Measurements from ENCODE around the gene REPIN1.

The REPIN1 gene

DNA sequence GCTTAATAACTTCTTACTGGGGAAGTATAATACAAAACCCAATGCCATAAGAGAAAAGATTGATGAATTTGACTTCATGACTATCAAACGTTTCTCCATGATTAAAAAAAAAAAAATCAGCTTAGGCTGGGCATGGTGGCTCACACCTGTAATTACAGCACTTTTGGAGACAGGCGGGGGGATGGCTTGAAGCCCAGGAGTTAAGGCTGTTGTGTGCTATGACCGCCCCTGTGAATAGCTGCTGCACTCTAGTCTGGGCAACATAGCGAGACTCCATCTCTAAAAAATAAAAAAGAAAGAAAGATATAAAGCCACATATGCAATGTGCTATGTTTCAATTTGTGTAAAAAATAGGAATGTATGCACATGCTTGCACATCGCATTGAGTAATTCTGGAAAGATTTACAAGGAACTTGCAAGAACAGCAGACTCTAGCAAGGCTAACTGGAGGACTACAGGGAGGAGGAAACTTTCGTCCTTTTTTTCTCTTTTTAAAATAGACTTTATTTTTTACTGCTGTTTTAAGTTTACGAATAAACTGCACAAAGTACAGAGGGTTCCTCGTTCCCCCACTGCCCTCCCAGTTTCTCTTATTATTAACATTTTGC lies 16.9 kb upstream of the REPIN1 start:
- Histone ChIP-seq H3K36me3 (ENCODE audit: control insufficient read depth in 2 of 2, insufficient read depth in 1 of 2, low read length in 2 of 2) (no peaks in the 10 kb centered on the region), H3K27ac (ENCODE audit: extremely low read depth, low read depth, low read length) (no peak overlapping the region), H3K4me1 (ENCODE audit: control insufficient read depth, insufficient read depth, low read length) (no peaks in the 10 kb centered on the region), H3K9me3 (ENCODE audit: control insufficient read depth, insufficient read depth, low read depth, low read length) (no peaks in the 10 kb centered on the region), H3K4me3 (ENCODE audit: low read depth, low read length) (no peak overlapping the region)
- CTCF ChIA-PET, result no interaction called here
- TF ChIP-seq, protein P1, sequence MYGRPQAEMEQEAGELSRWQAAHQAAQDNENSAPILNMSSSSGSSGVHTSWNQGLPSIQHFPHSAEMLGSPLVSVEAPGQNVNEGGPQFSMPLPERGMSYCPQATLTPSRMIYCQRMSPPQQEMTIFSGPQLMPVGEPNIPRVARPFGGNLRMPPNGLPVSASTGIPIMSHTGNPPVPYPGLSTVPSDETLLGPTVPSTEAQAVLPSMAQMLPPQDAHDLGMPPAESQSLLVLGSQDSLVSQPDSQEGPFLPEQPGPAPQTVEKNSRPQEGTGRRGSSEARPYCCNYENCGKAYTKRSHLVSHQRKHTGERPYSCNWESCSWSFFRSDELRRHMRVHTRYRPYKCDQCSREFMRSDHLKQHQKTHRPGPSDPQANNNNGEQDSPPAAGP (tag by site-specific recombination; IDR thresholded peaks at IDR 0.05), result no peak
- TF ChIP-seq ZNF76 (tag by site-specific recombination; IDR thresholded peaks at IDR 0.05; ENCODE audit: borderline replicate concordance, low read depth) (no peak), ZNF214 (tag by site-specific recombination; IDR thresholded peaks at IDR 0.05; ENCODE audit: borderline replicate concordance) (no peak), ZNF341 (tag by site-specific recombination; IDR thresholded peaks at IDR 0.05; ENCODE audit: low read depth) (peak; percentile 64), ZNF223 (tag by site-specific recombination; IDR thresholded peaks at IDR 0.05) (no peak), SP7 (tag by site-specific recombination; IDR thresholded peaks at IDR 0.05) (peak; percentile 36; the same call in 1 of the 2 replicates), ZNF423 (tag by site-specific recombination; IDR thresholded peaks at IDR 0.05) (no peak), ZNF626 (tag by site-specific recombination; IDR thresholded peaks at IDR 0.05) (no peak)
- TF ChIP-seq, protein P2, sequence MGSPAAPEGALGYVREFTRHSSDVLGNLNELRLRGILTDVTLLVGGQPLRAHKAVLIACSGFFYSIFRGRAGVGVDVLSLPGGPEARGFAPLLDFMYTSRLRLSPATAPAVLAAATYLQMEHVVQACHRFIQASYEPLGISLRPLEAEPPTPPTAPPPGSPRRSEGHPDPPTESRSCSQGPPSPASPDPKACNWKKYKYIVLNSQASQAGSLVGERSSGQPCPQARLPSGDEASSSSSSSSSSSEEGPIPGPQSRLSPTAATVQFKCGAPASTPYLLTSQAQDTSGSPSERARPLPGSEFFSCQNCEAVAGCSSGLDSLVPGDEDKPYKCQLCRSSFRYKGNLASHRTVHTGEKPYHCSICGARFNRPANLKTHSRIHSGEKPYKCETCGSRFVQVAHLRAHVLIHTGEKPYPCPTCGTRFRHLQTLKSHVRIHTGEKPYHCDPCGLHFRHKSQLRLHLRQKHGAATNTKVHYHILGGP (tag by site-specific recombination; IDR thresholded peaks at IDR 0.05), result no peak
- TF ChIP-seq, protein P3, sequence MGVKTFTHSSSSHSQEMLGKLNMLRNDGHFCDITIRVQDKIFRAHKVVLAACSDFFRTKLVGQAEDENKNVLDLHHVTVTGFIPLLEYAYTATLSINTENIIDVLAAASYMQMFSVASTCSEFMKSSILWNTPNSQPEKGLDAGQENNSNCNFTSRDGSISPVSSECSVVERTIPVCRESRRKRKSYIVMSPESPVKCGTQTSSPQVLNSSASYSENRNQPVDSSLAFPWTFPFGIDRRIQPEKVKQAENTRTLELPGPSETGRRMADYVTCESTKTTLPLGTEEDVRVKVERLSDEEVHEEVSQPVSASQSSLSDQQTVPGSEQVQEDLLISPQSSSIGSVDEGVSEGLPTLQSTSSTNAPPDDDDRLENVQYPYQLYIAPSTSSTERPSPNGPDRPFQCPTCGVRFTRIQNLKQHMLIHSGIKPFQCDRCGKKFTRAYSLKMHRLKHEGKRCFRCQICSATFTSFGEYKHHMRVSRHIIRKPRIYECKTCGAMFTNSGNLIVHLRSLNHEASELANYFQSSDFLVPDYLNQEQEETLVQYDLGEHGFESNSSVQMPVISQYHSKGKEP (tag by site-specific recombination; IDR thresholded peaks at IDR 0.05), result no peak
- POLR2A ChIA-PET, result interaction anchor here (0.5 kb wide), 1 partner anchor 53 kb away, joined by 3 read pairs; no protein-coding TSS in a partner anchor

- Histone ChIP-seq H3K9me3 (ENCODE audit: control insufficient read depth, insufficient read depth, low read depth, low read length) (no peaks in the 10 kb centered on the region), H3K36me3 (ENCODE audit: control insufficient read depth in 2 of 2, insufficient read depth in 1 of 2, low read length in 2 of 2) (no peaks in the 10 kb centered on the region), H3K4me3 (ENCODE audit: low read depth, low read length) (no peak overlapping the region), H3K4me1 (ENCODE audit: control insufficient read depth, insufficient read depth, low read length) (no peaks in the 10 kb centered on the region), H3K27ac (ENCODE audit: extremely low read depth, low read depth, low read length) (no peak overlapping the region)
- TF ChIP-seq ZNF335 (tag by site-specific recombination; conservative IDR thresholded peaks at IDR 0.05) (no peak), ZNF140 (tag by site-specific recombination; IDR thresholded peaks at IDR 0.05) (no peak), ZNF548 (tag by site-specific recombination; IDR thresholded peaks at IDR 0.05) (no peak), PRDM1 (tag by site-specific recombination; IDR thresholded peaks at IDR 0.05) (no peak), ZNF596 (tag by site-specific recombination; IDR thresholded peaks at IDR 0.05) (no peak)
- CTCF ChIA-PET, result interaction anchor here (0.6 to 2.7 kb wide), 6 partner anchors 10 to 600 kb away, joined by 3 to 11 read pairs (median 6); no protein-coding TSS in a partner anchor
- POLR2A ChIA-PET, result interaction anchor here (2.0 kb wide), 1 partner anchor 22 kb away, joined by 6 read pairs; no protein-coding TSS in a partner anchor
Measured at GRCh38 chr7:150355666-150356059, 13.0 kb upstream of the REPIN1 start.

GRCh38 chr7:150356265-150356897 lies 12.2 kb upstream of the REPIN1 start:
- Histone ChIP-seq H3K36me3 (ENCODE audit: control insufficient read depth in 2 of 2, insufficient read depth in 1 of 2, low read length in 2 of 2) (no peaks in the 10 kb centered on the region), H3K4me3 (ENCODE audit: low read depth, low read length) (no peak overlapping the region), H3K4me1 (ENCODE audit: control insufficient read depth, insufficient read depth, low read length) (no peaks in the 10 kb centered on the region), H3K9me3 (ENCODE audit: control insufficient read depth, insufficient read depth, low read depth, low read length) (no peaks in the 10 kb centered on the region), H3K27ac (ENCODE audit: extremely low read depth, low read depth, low read length) (no peak overlapping the region)
- ChIA-PET CTCF (interaction anchor here (0.5 to 2.7 kb wide), 8 partner anchors 10 to 601 kb away, joined by 4 to 11 read pairs (median 6); no protein-coding TSS in a partner anchor), POLR2A (interaction anchor here (2.0 kb wide), 1 partner anchor 22 kb away, joined by 6 read pairs; no protein-coding TSS in a partner anchor)
- TF ChIP-seq ZNF629 (tag by site-specific recombination; IDR thresholded peaks at IDR 0.05) (no peak), ZNF837 (tag by site-specific recombination; IDR thresholded peaks at IDR 0.05) (peak; percentile 89), ZEB2 (tag by site-specific recombination; IDR thresholded peaks at IDR 0.05) (0 out of 2 replicates have a peak, but pooled peaks have one; percentile 19), ZNF280C (tag by site-specific recombination; IDR thresholded peaks at IDR 0.05) (no peak), ZNF362 (tag by site-specific recombination; IDR thresholded peaks at IDR 0.05) (peak; percentile 95), ZNF621 (tag by site-specific recombination; IDR thresholded peaks at IDR 0.05) (no peak), ZNF140 (tag by site-specific recombination; IDR thresholded peaks at IDR 0.05) (no peak), ZNF2 (tag by site-specific recombination; IDR thresholded peaks at IDR 0.05) (peak; percentile 39; the same call in 1 of the 2 replicates), ZNF654 (tag by site-specific recombination; IDR thresholded peaks at IDR 0.05; ENCODE audit: low read depth) (peak; percentile 64), ZNF214 (tag by site-specific recombination; IDR thresholded peaks at IDR 0.05; ENCODE audit: borderline replicate concordance) (no peak)
